GM18526 (cell line): Measurements from ENCODE around the gene CA12.

Experiments
- POLR2A ChIP-seq: IDR thresholded peaks from 3 replicates; pipeline ENCODE4 v1.6.1; 2011; ENCODE audit not compliant: insufficient read length; ENCODE audit errors: extremely low read depth

Gene CA12

DNA sequence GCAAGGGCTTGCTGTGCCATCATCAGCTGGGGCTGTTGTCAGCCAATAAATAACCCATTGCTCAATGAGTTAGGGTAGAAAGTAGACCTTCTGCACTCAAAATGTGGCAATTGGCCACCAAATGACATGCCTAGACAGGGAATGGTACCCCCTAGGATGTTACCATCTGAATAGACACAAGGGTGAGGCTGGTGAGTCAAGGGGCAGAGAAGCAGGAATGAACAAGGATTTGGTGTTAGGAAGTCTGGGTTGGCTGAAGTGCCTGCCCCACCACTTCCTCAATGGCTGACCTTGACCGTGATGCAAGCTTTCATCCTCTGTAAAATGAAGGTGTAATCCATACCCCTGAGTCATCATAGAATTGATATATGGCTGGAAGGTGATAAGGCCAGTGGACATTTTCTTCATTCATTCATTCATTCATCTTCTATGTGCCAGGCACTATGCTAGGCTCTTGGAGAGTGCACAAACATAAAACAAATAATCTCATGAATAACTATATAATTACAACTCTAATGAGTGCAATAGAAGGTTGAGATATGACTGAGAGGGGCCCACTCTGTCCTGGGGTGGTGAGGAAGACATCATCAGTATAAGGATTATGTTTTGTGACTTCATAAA is 4.4 kb upstream of the CA12 start:
- TF ChIP-seq POLR2A = no peak

DNA sequence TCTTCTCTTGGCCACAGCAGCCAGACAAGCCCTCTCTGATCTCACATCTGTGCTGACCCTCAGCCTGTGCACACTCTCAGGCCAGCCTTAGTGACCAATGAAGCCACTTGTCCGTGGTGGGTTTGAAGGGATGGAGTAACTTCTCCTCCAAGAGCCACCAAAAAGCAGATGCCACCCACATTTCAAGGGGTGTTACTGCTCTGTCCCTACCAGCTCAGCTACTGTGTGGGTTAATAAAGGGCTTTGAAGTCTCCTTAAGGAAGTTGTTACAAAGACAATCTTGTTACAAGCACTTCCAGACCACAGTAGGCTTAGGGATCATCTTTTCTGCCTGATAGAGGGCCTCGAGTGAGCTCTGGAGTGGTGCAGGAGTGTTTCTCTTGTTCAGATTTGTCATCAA is 3.3 kb upstream of the CA12 start:
- no peak for TF ChIP-seq POLR2A

DNA sequence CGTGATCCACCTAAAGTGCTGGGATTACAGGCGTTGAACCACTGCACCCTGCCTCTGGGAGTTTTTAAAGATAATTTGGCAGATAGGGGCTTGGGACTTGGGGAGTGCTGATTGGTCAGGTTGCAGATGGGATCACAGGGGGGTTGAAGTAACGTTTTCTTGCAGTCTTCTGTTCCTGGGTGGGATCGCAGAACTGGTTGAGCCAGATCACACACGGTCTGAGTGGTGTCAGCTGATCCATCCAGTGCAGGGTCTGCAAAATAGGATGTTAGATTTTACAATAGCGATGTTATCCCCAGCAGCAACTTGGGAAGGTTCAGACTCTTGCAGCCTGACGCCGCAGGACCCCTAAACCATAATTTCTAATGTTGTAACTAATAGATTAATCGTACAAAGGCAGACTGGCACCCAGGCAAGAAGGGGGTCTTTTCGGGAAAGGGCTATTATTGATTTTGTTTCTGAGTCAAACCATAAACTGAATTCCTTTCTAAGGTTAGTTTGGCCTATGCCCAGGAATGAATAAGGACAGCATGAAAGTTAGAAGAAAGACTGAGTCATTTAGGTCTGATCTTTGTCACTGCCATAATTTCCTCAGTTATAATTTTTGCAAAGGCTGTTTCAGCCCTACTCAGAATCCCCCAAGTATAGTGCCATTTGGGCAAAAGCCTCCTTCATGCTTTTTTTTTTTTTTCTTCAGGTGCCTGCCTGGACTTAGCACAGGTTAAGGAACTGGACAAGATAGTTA is 1.5 kb upstream of the CA12 start:
- no peak for TF ChIP-seq POLR2A

DNA sequence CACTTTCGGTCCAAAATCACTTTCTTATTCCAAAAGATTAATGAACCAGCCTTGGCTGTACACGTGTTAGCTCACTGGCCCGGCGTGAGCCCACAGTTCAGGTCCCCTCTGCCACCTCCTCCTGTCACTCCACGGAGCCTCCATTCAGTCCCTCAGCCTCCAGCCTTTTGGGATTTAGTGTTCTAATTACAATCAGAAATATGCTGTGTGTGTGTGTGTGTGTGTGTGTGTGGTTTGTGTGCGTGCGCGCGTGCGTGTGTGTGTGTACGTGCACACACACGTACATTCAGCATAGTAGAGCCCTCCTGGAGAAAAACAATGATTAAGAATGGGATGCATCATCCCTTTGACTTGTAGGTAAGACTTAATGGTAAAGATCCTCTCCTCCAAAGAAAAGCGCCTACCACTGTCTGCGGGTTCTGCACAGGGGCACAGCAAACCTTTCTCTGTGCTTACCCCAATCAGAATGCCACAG is 801 bp downstream of the CA12 start:
- TF ChIP-seq POLR2A = no peak

DNA sequence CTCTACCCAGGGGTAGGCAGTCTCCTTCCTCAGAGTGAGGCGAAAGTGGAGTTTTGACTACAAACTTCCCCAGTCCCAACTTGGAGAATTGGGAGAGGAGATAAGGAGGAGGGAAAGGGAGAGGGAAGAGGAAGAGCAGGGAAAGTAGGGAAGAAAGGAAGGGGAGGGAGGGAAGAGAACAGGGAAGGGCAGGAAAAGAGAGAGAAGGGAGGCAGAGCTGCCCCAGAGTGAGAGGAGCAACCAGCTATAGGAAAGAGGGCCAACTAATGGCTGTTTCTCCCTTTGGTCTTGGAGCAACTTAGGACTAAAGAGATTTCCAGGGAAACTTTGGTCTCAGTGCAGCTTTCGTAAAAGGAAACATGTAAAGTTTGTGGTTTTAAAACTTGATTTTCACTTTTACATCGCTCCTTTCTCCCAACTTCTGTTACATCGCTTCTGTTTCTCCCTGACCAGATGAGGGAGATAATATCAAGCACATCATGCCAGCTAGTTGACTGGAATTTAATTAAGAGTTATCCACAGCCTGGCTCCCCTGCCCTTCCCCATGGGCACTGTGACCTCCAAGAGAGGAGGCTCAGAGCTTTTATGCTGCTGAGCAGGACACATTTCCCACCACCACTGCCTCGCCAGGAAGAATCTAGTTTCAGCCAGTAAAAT is 1.4 kb downstream of the CA12 start:
- no peak for TF ChIP-seq POLR2A

DNA sequence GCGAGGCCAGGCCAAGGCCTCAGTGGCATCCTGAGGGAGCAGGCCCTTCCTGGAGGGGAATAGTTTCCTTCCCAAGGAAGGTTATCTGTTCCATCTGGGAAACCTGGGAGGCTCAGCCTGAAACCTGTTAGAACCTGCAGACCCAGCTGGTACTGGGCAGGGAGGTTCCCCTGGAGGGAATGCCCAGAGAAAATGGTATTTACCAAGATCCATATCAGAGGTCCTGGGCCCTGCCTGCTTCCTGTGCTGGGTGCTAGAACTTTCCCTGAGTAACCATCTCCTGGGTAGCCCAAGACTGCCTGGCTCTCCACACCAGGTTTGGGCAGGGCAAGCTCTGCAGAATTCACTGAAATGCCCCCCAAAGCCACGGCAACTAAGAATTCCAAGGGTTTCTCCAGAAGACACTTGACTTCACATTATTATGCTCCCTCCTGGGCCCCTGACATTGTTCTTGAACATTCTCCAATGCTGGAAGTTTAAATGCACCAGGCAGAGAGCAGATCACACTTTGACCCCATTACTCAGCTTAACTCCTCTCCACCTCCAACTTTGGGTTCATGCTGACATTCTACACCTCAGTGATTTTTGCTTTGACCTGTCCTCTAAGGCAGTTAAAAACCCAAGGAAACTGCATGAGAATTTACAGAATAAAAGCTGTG is 2.0 kb downstream of the CA12 start:
- TF ChIP-seq POLR2A = no peak

DNA sequence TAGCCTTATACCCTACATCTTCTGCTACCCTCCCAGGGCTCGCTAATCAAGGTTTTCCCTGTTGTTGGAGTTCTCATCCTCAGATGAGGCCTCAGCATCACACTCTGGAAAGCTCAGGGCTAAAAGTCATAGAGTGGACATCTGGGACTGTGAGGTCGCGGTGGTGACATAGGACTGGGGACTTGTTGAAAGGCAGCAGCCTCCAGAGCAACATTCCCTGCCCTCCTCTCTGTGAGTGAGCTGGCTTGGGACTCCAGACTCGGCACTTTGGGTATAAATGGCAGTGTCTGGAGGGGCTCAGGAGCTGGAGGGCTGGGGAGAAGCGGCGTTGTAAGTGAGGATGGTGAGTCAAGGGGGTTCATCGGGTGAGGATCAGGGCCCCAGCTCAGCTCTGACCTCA is 2.7 kb downstream of the CA12 start:
- TF ChIP-seq POLR2A = no peak

DNA sequence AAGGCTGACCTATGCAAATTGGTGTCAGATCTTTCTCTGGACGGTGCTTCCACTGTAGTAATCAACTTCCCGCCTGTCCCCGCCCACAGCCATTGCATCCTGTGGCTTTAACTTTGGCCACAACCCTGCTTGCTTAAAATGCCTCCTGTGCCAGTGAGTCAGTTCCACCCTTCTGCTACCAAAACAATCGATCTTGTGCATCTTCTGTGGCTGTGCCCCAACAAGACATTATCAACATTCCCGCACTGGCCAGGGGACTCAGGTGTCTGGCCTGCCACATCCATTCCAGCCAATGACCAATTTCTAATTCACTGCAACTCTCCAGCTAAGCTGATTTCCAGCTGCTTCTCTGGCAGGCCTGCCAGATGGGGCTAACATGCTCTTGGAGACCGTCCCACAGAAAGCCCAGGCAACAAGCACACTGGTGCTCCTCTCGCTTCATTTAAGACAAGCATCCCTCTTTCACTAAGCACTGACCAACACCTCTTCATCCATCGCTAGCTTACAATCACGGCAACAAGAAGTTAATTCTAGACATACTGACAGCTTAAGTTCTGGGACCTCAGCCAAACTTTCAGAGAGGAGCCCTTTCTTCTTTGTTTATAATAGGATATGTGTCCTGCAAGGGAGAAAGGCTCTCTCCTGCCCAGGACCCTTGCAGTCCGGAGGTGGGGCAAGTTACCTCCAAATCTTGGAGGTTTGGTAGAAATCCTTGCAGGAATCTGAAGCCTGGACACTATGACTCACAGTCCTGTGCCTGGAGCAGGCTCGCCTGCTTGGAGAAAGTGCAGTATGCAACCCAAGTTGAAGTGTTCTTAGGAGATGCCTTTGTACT is 6.7 kb downstream of the CA12 start:
- no peak for TF ChIP-seq POLR2A

DNA sequence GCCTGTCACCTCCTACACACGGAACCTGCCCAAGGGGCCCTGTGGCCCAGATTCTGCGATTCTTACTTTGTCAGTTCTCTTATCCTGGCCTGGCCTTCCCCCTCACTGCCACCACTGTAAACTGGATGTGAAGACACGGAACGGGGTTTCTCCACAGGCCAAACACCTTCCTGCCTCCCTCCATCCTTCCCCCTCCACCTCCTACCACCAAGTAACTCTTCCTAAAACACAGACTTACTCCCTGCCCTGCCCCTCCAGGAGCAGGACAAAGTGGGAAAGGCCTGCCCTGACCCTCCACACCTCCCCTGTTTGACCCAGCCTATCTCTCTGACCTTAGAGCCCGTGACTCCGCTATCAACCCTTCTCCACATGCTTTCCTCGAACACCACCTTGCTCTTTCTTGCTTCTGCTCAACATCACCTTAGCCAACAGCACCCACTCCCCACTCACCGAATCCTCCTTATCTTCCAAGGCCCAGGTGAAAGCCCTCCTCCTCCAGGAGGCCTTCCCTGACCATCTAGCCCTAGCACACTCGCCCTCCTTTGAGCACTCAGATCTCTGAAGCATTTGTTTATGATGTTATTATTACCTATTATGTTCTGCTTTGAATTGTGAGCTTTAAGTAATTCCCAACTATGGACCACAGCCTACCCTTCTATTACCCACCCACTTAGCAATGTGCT is 7.6 kb downstream of the CA12 start:
- no peak for TF ChIP-seq POLR2A

DNA sequence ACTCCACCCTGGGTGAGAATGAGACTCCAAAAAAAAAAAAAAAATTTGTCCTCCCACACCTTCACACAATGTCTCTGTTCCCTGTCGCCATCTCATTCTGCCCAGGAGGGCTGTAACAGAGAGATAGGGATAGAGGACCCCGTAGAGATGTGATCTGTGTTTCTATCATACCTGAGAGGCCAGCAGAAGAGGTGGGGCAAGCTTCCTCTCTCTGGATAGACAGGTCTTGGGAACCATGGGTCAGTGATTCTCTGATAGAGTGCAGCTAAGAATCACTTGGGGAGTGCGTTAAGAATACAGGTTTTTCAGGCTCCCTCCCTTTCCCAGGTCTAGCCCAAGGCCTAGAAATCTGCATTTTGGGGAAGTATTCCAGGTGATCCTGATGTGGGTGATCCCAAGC is 8.3 kb downstream of the CA12 start:
- TF ChIP-seq POLR2A = no peak

DNA sequence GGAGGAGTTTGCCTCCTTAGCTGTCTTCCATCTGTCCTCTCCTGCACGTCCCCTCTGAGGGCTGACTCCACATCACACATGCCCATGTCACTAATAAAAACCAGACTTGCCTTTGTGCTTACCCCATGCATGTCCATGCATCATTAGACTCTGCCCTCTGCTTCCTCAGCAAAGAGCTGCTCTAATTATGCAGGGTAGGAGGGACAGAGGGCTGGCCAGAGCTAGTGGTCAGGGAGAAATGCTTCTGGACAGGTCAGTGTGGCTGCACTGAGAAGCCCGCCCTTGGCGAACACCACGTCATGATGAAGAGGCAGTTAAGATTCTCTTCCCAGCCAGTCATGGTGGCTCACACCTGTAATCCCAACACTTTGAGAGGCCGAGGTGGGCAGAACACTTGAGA is 8.9 kb downstream of the CA12 start:
- no peak for TF ChIP-seq POLR2A

DNA sequence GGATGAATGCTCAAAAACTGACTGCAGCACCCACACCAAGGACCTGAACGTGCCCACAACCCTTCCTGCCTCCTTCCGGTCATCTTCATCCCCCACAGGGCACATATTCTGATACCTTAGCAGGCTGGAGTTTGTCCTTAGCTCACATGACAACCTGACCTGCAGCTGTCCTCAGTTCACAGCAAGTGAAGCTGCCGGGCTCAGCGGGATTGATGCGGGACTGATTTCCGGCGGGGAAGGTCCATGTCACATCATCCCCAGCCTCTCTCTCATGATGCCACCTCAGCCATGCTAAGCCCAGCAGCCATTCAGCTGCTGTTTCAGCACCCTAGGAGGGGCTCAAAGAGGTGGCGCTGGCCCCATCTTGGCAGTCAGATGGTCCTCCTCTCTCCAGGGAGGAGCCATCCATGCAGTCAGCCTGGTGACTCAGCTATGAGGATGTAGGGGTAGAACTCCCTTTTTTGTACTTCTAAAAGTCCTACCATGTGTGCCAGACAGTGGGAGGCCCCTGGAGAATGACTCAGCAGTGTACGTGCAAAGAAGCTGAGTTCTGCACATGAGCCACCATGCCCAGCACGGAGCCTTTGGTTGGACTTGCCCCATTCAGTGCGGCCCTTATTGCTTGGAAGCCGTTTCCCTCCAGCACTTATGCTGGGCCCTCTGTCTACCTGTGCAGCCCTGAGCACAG is 9.5 kb downstream of the CA12 start:
- TF ChIP-seq POLR2A = no peak

DNA sequence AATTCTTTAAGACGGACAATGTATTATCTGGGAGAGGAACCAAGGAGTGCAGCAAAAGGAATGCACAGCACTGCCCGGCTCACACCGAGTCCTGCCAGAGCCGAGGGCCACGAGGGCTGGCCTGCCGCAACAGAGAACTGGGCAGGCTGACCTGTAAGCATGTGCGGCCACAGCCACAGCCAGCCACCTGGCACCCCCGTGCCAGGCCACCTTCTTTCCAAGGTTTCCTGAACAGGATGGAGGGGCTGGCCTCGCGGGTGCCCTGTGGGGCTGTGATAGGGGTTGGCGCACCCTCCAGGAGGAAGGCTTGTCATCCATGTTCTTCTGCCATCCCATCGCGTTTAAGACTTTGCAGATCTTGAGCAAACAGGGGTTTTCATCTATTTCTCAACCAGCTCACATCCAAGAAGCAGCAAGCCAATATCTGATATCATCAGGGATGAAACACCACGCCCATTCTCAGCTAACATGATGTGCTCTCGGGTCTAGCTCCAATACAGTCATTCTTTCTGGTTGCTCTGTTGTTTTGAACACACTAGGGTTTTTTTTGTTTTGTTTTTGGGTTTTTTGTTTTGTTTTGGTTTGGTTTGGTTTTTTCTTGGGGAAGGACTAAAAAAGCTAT is 10.2 kb downstream of the CA12 start:
- TF ChIP-seq POLR2A = no peak
